ENCODE data around the gene UNC13B.

GRCh38 chr9:35134920-35135319 is 26.9 kb upstream of the UNC13B start:
- TF ChIP-seq, protein P1, sequence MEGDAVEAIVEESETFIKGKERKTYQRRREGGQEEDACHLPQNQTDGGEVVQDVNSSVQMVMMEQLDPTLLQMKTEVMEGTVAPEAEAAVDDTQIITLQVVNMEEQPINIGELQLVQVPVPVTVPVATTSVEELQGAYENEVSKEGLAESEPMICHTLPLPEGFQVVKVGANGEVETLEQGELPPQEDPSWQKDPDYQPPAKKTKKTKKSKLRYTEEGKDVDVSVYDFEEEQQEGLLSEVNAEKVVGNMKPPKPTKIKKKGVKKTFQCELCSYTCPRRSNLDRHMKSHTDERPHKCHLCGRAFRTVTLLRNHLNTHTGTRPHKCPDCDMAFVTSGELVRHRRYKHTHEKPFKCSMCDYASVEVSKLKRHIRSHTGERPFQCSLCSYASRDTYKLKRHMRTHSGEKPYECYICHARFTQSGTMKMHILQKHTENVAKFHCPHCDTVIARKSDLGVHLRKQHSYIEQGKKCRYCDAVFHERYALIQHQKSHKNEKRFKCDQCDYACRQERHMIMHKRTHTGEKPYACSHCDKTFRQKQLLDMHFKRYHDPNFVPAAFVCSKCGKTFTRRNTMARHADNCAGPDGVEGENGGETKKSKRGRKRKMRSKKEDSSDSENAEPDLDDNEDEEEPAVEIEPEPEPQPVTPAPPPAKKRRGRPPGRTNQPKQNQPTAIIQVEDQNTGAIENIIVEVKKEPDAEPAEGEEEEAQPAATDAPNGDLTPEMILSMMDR (IDR thresholded peaks at IDR 0.05): no peak
- TF ChIP-seq POLR2A (IDR thresholded peaks at IDR 0.05): no peak
